ENCODE data around the gene CLCN7. TPM values are rescaled to one million over a fixed set of nuclear protein-coding genes. Genes with fewer than 3 reads are reported as not detected.

Gene CLCN7
- total and polyA plus RNA-seq, 2 of the 4 experiments (the other 2 are of a cell fraction) = 10.8 to 45.2 TPM

- no peak for TF ChIP-seq POLR2A (IDR thresholded peaks at IDR 0.05; ENCODE audit: low read depth, low read length)
- TF ChIP-seq BHLHE40 (IDR thresholded peaks at IDR 0.05; ENCODE audit: low read depth, low read length) = no peak
- TF ChIP-seq RCOR1 (IDR thresholded peaks at IDR 0.05; ENCODE audit: insufficient replicate concordance, low read length) = no peak
- no peak within 1 kb of the TSS for H3K14ac ChIP-seq (replicated peaks; ENCODE audit: low read depth, low read length)
- no peak within 1 kb of the TSS for H3K18ac ChIP-seq (ENCODE audit: low read depth, low read length)
- H3K79me1 ChIP-seq (ENCODE audit: low read depth in 1 of 2, low read length in 2 of 2) = peaks cover 0 to 9% of the 10 kb centered on the region in 2 experiments; a peak in 2 of 4 replicates
- WGBS, 2 experiments (ENCODE audit: extremely low coverage in 2 of 2, insufficient read length in 1 of 2) = 81% methylated on average over 9 of the region's 19 CpGs; no CpG with 5 or more reads in 1 of the 2 experiments
- H4K5ac ChIP-seq (ENCODE audit: low read depth, low read length) = no peak within 1 kb of the TSS
- H3K36me3 ChIP-seq (ENCODE audit: control insufficient read depth, insufficient read depth, low read length) = no peaks in the 10 kb centered on the region
- no peak within 1 kb of the TSS for H2BK20ac ChIP-seq (ENCODE audit: low read depth, low read length)
- CTCF ChIA-PET = no interaction called here
- POLR2A ChIA-PET (ENCODE audit: unreplicated experiment) = no interaction called here
- no peak within 1 kb of the TSS for H4K91ac ChIP-seq (ENCODE audit: insufficient read depth, low read depth, low read length)
- H2AK9ac ChIP-seq (replicated peaks; ENCODE audit: low read depth, low read length, poor library complexity) = no peak within 1 kb of the TSS
- no peak within 1 kb of the TSS for H2BK120ac ChIP-seq (ENCODE audit: low read depth, low read length)
- no peak within 1 kb of the TSS for H3K23ac ChIP-seq (ENCODE audit: low read depth, low read length)
- H3K4me1 ChIP-seq (ENCODE audit: control insufficient read depth, insufficient read depth, low read length) = peaks cover 4% of the 10 kb centered on the region
- no peak within 1 kb of the TSS for H3K56ac ChIP-seq (ENCODE audit: extremely low read depth, insufficient read depth, low read length)
- no peak within 1 kb of the TSS for H2BK5ac ChIP-seq (ENCODE audit: low read depth, low read length, poor library complexity, severe bottlenecking)
- H3K4me2 ChIP-seq (ENCODE audit: low read depth, low read length) = no peak within 1 kb of the TSS
- H3K4me3 ChIP-seq (ENCODE audit: insufficient read depth, low read depth, low read length) = no peak within 1 kb of the TSS
- H4K20me1 ChIP-seq (ENCODE audit: insufficient read depth, low read length) = no peaks in the 10 kb centered on the region
- no peak for DNase-seq
- no peak within 1 kb of the TSS for H3K4ac ChIP-seq (ENCODE audit: low read depth, low read length)
- no peaks in the 10 kb centered on the region for H3K9me3 ChIP-seq (ENCODE audit: control insufficient read depth, insufficient read depth, low read length)
- intact Hi-C loops (cut with micrococcal nuclease) = no loop called here
- no peak within 1 kb of the TSS for H4K8ac ChIP-seq (ENCODE audit: low read depth in 2 of 2, low read length in 2 of 2)
- ATAC-seq (ENCODE audit: low read depth) = no peak
- H3K9ac ChIP-seq (ENCODE audit: low read depth, low read length) = no peak within 1 kb of the TSS
- no TSS peak for BruUV-seq (replicated peaks)
- peaks cover 7% of the 10 kb centered on the region for H3K9me1 ChIP-seq (ENCODE audit: insufficient read depth, low read length)
- no peak within 1 kb of the TSS for H2AK5ac ChIP-seq (ENCODE audit: low read depth, low read length)
- H2BK15ac ChIP-seq (ENCODE audit: low read depth, low read length) = no peak within 1 kb of the TSS
- no peak within 1 kb of the TSS for H3K27ac ChIP-seq (ENCODE audit: insufficient read depth, low read length)
- H2AFZ ChIP-seq (replicated peaks; ENCODE audit: low read length, poor library complexity) = peak within 1 kb of the TSS; percentile 58
- dilution Hi-C loops (cut with HindIII; ENCODE audit: low sequenced_read_pairs, unreplicated experiment) = no loop called here
- peaks cover 3% of the 10 kb centered on the region; the same call in 1 of the 2 replicates for H3K27me3 ChIP-seq (ENCODE audit: control insufficient read depth, insufficient read depth, low read length)
- in situ Hi-C loops (cut with MboI; ENCODE audit: low sequenced_read_pairs) = no loop called here
These were observed 13.8 kb upstream of the CLCN7 start, which contains the start of gene PTX4 for GRCh38 chr16:1488619-1489018. Gene PTX4, minus strand, starts transcription at chr16:1488944. Its CDS starts 35 bp downstream, at chr16:1488909.

Measured in IMR-90 (cell line).